A549 (cell line): ENCODE measurements around the gene POM121.
"Not testable (repeated sequence)": the region's sequence is repeated elsewhere in the genome, so short reads cannot be mapped to it uniquely, and the experiment has no call there.

Experiments
- BHLHE40 ChIP-seq: IDR thresholded peaks from 2 replicates; pipeline ENCODE4 v1.6.1; 2012; ENCODE audit warnings: low read depth, low read length, inconsistent platforms
- POLR2AphosphoS2 ChIP-seq: conservative IDR thresholded peaks from 2 replicates; pipeline ENCODE4 v1.6.1; 2012; ENCODE audit warnings: low read length, improper control_type of control experiment, inconsistent platforms

DNA sequence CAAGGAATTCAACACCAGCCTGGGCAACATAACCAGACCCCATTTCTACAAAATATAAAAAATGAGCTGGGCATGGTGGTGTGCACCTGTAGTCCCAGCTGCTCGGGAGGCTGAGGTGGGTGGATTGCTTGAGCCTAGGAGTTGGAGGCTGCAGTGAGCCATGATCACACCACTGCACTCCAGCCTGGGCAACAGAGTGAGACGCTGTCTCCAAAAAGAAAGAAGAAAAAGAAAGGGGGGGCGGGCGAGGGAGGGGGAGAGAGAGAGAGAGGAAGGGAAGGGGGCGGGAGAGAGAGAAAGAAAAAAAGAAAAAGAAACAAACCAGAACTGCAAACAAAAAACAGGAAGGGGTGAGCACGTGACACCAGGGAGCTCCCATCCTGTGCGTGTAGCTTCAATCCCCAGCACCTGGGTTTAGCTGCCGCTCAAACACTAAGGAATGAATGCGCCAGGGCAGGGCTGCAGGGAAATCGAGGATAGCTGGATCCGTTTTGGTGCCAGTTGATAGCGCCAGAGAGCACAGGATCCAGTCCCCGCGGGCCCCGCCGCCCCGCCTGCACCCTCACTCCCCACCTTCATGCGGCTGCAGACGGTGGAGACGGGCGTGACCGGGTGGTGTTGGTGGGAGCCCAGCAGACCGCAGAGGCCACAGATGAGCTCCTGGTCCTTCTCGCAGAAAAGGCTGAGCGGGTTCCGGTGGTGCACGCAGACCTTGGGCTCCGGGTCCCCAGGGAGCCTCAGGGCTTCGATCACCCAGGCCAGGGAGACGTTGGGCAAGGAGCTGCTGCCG, 40.5 kb downstream of the POM121 start:
- TF ChIP-seq POLR2AphosphoS2, BHLHE40: not testable (repeated sequence)
